HL-60 (cell line): Measurements from ENCODE around the gene EPHA1.

Source experiments
- CTCF ChIP-seq: IDR thresholded peaks from one replicate; pipeline ENCODE4 v1.5.1; 2011; ENCODE audit warnings: low read length, control low read depth, inconsistent platforms; ENCODE audit not compliant: insufficient read depth
- POLR2AphosphoS5 ChIP-seq: IDR thresholded peaks from 2 replicates; pipeline ENCODE4 v1.6.1; 2012; ENCODE audit warnings: low read depth

GRCh38 chr7:143356414-143357050 is 52.1 kb downstream of the EPHA1 start:
- TF ChIP-seq CTCF (no peak), POLR2AphosphoS5 (no peak)
